NCI-H526 treated with DMSO at 0.1 percent for 48 hours (cell line): ENCODE measurements around the gene LTO1.

ENCODE experiments used
- DNase-seq: peaks from one replicate; lab custom pipeline; 2025; lab: John Stamatoyannopoulos, UW

Gene LTO1

GRCh38 chr11:69674886-69675714 lies at the start of gene LTO1:
Gene LTO1 (minus strand): TSS chr11:69675353. CDS start chr11:69675239, 114 bp downstream.
- DNase-seq = peak; percentile 92

GRCh38 chr11:69721745-69722144 lies 46.6 kb upstream of the LTO1 start:
- peak; percentile 24 for DNase-seq

- DNase-seq = no peak
These were observed 46.0 kb upstream of the LTO1 start for GRCh38 chr11:69721106-69721505.

GRCh38 chr11:69718912-69719311 lies 43.8 kb upstream of the LTO1 start:
- no peak for DNase-seq

- peak; percentile 35 for DNase-seq
These were observed 43.0 kb upstream of the LTO1 start for GRCh38 chr11:69718147-69718546.

GRCh38 chr11:69716891-69717747 lies 42.0 kb upstream of the LTO1 start:
- no peak for DNase-seq

- DNase-seq = no peak
These were observed 40.9 kb upstream of the LTO1 start for GRCh38 chr11:69716099-69716498.

- no peak for DNase-seq
These were observed 40.3 kb upstream of the LTO1 start for GRCh38 chr11:69715446-69715845.

- DNase-seq = no peak
These were observed 37.0 kb upstream of the LTO1 start for GRCh38 chr11:69711822-69712801.

GRCh38 chr11:69708736-69709401 lies 33.7 kb upstream of the LTO1 start:
- no peak for DNase-seq

- DNase-seq = no peak
These were observed 32.0 kb upstream of the LTO1 start for GRCh38 chr11:69707176-69707575.

GRCh38 chr11:69705901-69706787 lies 31.0 kb upstream of the LTO1 start:
- DNase-seq = no peak

- no peak for DNase-seq
These were observed 30.2 kb upstream of the LTO1 start for GRCh38 chr11:69705351-69705811.

- DNase-seq = peak; percentile 11
These were observed 29.5 kb upstream of the LTO1 start for GRCh38 chr11:69704508-69705253.

- DNase-seq = no peak
These were observed 28.8 kb upstream of the LTO1 start, which contains the start of gene FGF19 for GRCh38 chr11:69703768-69704507. Gene FGF19 (minus strand): TSS chr11:69704022. CDS start chr11:69703876, 146 bp downstream.

GRCh38 chr11:69703453-69703767 lies 28.3 kb upstream of the LTO1 start:
- no peak for DNase-seq

GRCh38 chr11:69702769-69703452 lies 27.8 kb upstream of the LTO1 start:
- DNase-seq = no peak

- DNase-seq = no peak
These were observed 27.1 kb upstream of the LTO1 start for GRCh38 chr11:69702239-69702691.
